Natural killer cell (primary cell): ENCODE data around the gene PAOX. TPM values are rescaled to one million over a fixed set of nuclear protein-coding genes. Genes with fewer than 3 reads are reported as not detected.
A peak's percentile ranks its signal among the peaks of the same experiment; 100 is the strongest.
"Not testable (repeated sequence)": the region's sequence is repeated elsewhere in the genome, so short reads cannot be mapped to it uniquely, and the experiment has no call there.

Source experiments
- ATAC-seq, 3 donors: fragments of 150-1000 bp in 2 of 3; fragments of 200-7000 bp in 1 of 3; cut with Tn5 transposase; 1 replicate in 1 of 3; 2 replicates in 2 of 3; pipeline ENCODE4 v1.10.0; 2021; ENCODE audit warnings: mild to moderate bottlenecking in 2 of 3, moderate library complexity in 2 of 3
- DNase-seq, 2 donors: peaks; one replicate each; pipeline versions ENCODE4 v3.0.0 to v3.0.0-alpha.2; 2013 to 2021; ENCODE audit warnings: mixed read lengths in 1 of 2
- H3K27ac ChIP-seq: one replicate; pipeline ENCODE4 v1.5.1; 2013; ENCODE audit warnings: mild to moderate bottlenecking, low read length
- H3K27me3 ChIP-seq: one replicate; pipeline ENCODE4 v1.6.1; 2013; ENCODE audit warnings: low read length; ENCODE audit not compliant: control insufficient read depth, insufficient read depth
- H3K36me3 ChIP-seq: one replicate; pipeline ENCODE4 v1.6.1; 2013; ENCODE audit warnings: low read length; ENCODE audit not compliant: control insufficient read depth, insufficient read depth
- H3K4me1 ChIP-seq: one replicate; pipeline ENCODE4 v1.6.1; 2013; ENCODE audit warnings: low read length; ENCODE audit not compliant: control insufficient read depth, insufficient read depth
- H3K4me3 ChIP-seq: one replicate; pipeline ENCODE4 v1.5.1; 2013; ENCODE audit warnings: low read length
- H3K9me3 ChIP-seq: one replicate; pipeline ENCODE4 v1.6.1; 2013; ENCODE audit warnings: low read length; ENCODE audit not compliant: control insufficient read depth, insufficient read depth
- H3K27ac Mint-ChIP-seq, 2 donors: one replicate each; pipeline ENCODE4 v1.8.0; 2022; ENCODE audit warnings: mild to moderate bottlenecking in 2 of 2, mixed read lengths in 2 of 2, moderate library complexity in 1 of 2
- H3K27me3 Mint-ChIP-seq, 2 donors: one replicate each; pipeline ENCODE4 v1.8.0; 2022; ENCODE audit warnings: low read depth in 2 of 2, mixed read lengths in 2 of 2
- H3K36me3 Mint-ChIP-seq: one replicate; pipeline ENCODE4 v1.8.0; 2022; ENCODE audit warnings: mixed read lengths
- H3K4me1 Mint-ChIP-seq, 2 donors: one replicate each; pipeline ENCODE4 v1.8.0; 2022; ENCODE audit warnings: mixed read lengths in 2 of 2
- H3K4me3 Mint-ChIP-seq: one replicate; pipeline ENCODE4 v1.8.0; 2022; ENCODE audit warnings: mild to moderate bottlenecking, moderate library complexity, mixed read lengths
- H3K9me3 Mint-ChIP-seq, 2 donors: one replicate each; pipeline ENCODE4 v1.8.0; 2022; ENCODE audit warnings: mixed read lengths in 2 of 2
- CTCF ChIP-seq: fragments of 200-600 bp; IDR thresholded peaks from one replicate; pipeline ENCODE4 v1.8.0; 2022; ENCODE audit warnings: antibody characterized with exemption
- WGBS: methylation state at CpG from one replicate; pipeline ENCODE4 v1.1.7; 2013; ENCODE audit warnings: missing lambda C conversion rate; ENCODE audit not compliant: insufficient coverage; 5-methylcytosine and 5-hydroxymethylcytosine counted together
- intact Hi-C: fragments of 100-400 bp; cut with micrococcal nuclease; formaldehyde crosslinking; loops from one replicate; pipeline ENCODE4 v1.14.2; 2022
- total RNA-seq, 4 donors: library from RNA; stranded (reverse); fragments of 120-200 nt in 1 of 4; gene quantifications; one replicate each; pipeline versions ENCODE4 v1.2.3 to v1.2.4, GENCODE V29; 2013 to 2022

Gene PAOX
- total RNA-seq, 3 donors from 2014 or later (not counting 1 experiment from before 2014, with no cell fraction given), result 4.2 to 5.8 (median 5.5) TPM

- H3K4me1 Mint-ChIP-seq, DNase-seq, H3K4me3 ChIP-seq, intact Hi-C loops, H3K27me3 Mint-ChIP-seq, H3K4me3 Mint-ChIP-seq, H3K27me3 ChIP-seq, H3K36me3 Mint-ChIP-seq, H3K36me3 ChIP-seq, H3K9me3 Mint-ChIP-seq, H3K4me1 ChIP-seq, H3K27ac Mint-ChIP-seq, H3K9me3 ChIP-seq, ATAC-seq, H3K27ac ChIP-seq: not testable (repeated sequence)
- 86% methylated on average over 2 of the region's 4 CpGs for WGBS
These were observed 50.5 kb downstream of the PAOX start for GRCh38 chr10:133429571-133429970.

- H3K27ac Mint-ChIP-seq, H3K9me3 ChIP-seq, H3K4me3 Mint-ChIP-seq, H3K4me1 ChIP-seq, H3K27me3 ChIP-seq, intact Hi-C loops, H3K27me3 Mint-ChIP-seq, H3K27ac ChIP-seq, H3K4me3 ChIP-seq, H3K36me3 ChIP-seq, H3K9me3 Mint-ChIP-seq, H3K36me3 Mint-ChIP-seq, H3K4me1 Mint-ChIP-seq, DNase-seq: not testable (repeated sequence)
- 81% methylated on average over 3 of the region's 9 CpGs for WGBS
- ATAC-seq, result peak in 1 of 3 donors; percentile 48
These were observed 53.0 kb downstream of the PAOX start for GRCh38 chr10:133431888-133432613.

GRCh38 chr10:133432789-133433188, 53.7 kb downstream of the PAOX start:
- H3K27ac Mint-ChIP-seq, H3K4me3 Mint-ChIP-seq, intact Hi-C loops, H3K27ac ChIP-seq, H3K9me3 ChIP-seq, H3K4me1 Mint-ChIP-seq, H3K9me3 Mint-ChIP-seq, H3K36me3 ChIP-seq, H3K36me3 Mint-ChIP-seq, H3K27me3 Mint-ChIP-seq, H3K27me3 ChIP-seq, DNase-seq, H3K4me1 ChIP-seq, H3K4me3 ChIP-seq: not testable (repeated sequence)
- peak in 1 of 3 donors; percentile 41 for ATAC-seq
- WGBS, result no CpG with 5 or more reads among the region's 25 CpGs

GRCh38 chr10:133438711-133439273, 59.7 kb downstream of the PAOX start:
- intact Hi-C loops, result no loop called here
- H3K27me3 ChIP-seq, result no peaks in the 10 kb centered on the region
- Mint-ChIP-seq H3K27me3 (no peaks in the 10 kb centered on the region), H3K36me3 (no peaks in the 10 kb centered on the region), H3K4me3 (no peak overlapping the region), H3K27ac (no peak overlapping the region), H3K9me3 (peaks cover 0 to 2% of the 10 kb centered on the region in 2 donors), H3K4me1 (peaks cover 23 to 41% of the 10 kb centered on the region in 2 donors)
- no peak overlapping the region for H3K4me3 ChIP-seq
- no peak overlapping the region for H3K27ac ChIP-seq
- ATAC-seq, result peak in 1 of 3 donors; percentile 42
- 79% methylated on average over 11 of the region's 11 CpGs for WGBS
- no peaks in the 10 kb centered on the region for H3K9me3 ChIP-seq
- H3K4me1 ChIP-seq, result peaks cover 42% of the 10 kb centered on the region
- peak; percentile 14 to 54 for DNase-seq
- peak; percentile 27 for TF ChIP-seq CTCF
- H3K36me3 ChIP-seq, result no peaks in the 10 kb centered on the region
